GM21576 (cell line): ENCODE data around the gene DAB1.

Source experiments
- ATAC-seq: cut with Tn5 transposase; IDR thresholded peaks from one replicate; pipeline ENCODE4 v1.9.1; 2021; ENCODE audit warnings: mild to moderate bottlenecking, moderate library complexity; ENCODE audit not compliant: unreplicated experiment

The DAB1 gene

DNA sequence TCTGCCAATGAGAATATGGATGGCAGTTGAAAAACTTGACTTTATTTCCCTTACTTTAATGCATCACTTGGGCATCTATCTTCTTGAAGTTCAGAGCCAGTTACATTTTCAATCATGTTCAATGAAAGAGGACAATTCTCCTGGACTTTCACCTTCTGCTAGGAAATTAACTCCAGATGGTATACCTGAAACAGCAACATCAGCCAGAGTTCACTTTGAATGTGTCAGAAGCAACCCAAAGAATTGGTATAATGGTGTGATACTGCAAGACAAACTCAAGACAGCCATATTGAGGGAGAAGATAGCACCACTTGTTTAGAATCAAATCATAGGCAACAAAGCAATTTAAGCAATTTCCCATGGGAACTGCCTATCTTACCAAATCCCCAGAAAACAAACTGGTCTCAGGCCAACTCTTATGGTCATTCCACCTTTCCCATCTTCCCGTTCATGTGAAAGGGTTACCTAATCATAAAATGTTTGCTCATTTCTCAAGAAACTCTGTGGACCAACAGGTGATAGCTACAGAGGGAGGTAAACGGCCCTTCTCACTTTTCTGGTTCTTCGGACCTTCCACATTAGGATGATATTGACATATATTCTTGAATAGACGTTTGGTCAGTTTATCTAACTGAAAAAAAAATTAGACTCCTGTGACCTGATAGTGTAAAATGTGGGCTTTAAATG is 428.3 kb downstream of the DAB1 start:
- no peak for ATAC-seq

DNA sequence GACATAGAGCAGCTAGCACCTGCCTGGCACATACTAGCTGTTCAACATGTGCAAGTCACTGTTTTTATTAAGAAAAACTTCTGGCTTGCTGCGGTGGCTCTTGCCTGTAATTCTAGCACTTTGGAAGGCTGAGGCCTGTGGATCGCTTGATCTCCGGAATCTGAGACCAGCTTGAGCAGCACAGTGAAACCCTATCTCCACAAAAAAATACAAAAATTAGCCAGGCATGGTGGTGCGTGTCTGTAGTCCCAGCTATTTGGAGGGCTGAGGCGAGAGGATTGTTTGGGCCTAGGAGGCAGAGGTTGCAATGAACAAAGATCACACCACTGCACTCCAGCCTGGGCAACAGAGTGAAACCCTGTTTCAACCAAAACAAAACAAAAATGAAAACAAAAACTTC is 430.4 kb downstream of the DAB1 start:
- no peak for ATAC-seq

DNA sequence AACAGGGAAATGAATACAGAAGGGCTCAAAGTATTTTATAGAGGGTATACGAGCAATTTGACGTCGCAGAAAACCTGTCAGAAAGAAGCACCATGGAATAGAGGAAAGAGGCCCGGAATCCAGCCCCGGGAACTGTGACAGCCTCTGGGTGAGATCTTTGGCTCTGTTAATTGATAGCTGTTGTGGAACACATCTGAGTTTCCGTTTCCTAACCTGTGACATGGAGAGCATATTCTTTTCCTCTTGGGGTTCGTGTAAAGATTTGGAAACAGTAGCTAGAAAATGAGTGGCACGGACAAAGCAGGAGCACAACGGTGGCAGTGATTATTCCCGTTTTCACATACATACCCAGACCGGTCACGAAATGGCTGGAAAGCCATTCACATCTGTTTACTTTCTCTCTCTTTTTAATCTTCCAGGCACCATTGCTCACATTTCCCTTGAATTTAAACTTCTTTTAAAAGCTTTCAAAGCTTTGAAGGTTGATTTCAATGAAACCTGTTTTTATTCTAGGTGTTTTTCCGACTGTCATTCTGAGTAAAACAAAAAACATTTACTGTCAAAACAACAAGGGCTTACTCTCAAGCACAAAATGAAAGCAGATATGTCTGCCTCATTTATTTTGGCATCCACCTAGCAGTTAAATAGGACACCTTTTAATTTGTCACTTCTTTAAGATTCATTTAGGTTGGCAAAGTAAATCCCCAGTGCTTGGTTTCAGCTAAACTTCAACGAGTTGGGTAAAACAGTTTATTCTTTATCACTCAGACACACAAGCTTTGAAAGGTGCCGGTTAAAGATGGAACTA is 431.3 kb downstream of the DAB1 start:
- ATAC-seq, result no peak

DNA sequence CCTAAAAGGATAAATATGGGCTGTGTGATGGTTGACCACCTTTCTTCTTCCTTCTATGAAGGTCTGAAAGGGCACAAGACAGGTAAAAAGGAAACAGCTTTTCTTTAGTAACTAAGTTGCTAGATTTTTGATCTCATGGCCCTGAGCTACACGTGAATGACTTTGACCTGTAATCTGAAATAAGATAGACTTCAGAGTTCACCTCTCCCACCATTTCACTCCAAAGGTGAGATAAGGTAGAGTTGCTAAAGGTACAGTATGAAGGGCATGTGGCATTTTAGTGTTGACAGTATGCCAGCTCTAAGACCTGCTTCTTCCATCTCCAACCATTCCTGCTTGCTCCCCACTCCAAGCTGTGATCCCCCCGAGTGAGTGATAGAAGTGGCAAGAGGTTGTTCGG is 432.3 kb downstream of the DAB1 start:
- no peak for ATAC-seq

DNA sequence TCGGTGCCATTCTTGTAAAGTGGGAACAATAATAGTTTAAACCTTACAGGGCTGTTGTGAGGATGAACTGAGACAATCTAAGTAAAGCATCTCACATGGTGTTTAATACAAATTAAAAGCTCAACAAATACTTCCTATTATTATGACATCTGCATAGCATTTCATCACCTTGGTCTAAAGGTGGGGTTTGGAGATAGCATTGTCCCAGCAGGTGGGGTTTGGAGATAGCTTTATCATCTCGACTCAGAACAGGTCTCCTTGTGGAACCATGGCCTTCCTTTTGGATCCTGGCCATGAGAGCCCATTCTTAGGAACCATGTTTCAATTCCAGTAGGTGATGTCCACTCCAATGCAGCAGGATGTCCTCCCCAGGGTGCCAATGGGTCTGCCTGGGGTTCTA is 437.5 kb downstream of the DAB1 start:
- ATAC-seq, result no peak

DNA sequence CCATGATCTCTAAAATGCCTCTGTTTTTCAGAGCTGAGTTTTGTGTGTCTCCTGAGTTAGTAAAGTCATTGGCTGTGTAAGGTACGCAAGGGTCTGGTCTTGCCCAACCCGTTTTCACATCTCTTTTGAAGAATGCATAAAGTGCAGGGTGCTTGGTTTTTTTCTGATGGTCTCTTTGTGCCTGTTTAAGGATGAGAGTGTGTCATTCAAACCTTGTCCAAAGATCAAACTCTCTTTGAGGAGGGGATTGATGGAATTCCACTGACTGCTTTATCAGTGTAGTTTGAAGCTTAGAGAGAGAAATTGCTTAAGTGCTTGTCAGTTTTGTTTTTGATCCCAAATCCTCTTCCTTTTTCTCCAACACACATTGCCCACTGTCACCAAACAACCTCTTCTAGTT is 438.0 kb downstream of the DAB1 start:
- no peak for ATAC-seq

DNA sequence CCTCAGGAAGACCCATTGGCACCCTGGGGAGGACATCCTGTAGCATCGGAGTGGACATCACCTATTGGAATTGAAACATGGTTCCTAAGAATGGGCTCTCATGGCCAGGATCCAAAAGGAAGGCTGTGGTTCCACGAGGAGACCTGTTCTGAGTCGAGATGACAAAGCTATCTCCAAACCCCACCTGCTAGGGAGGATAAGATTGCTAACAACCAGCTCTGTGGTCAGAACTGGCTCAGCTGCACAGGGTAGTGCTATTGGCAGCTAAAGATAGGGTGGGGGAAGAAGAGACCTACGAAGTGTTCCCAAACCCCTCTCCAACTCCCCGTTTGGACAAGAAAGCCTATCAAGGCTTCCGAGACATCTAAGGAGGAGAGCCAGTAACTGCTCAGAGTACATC is 440.4 kb downstream of the DAB1 start:
- no peak for ATAC-seq

DNA sequence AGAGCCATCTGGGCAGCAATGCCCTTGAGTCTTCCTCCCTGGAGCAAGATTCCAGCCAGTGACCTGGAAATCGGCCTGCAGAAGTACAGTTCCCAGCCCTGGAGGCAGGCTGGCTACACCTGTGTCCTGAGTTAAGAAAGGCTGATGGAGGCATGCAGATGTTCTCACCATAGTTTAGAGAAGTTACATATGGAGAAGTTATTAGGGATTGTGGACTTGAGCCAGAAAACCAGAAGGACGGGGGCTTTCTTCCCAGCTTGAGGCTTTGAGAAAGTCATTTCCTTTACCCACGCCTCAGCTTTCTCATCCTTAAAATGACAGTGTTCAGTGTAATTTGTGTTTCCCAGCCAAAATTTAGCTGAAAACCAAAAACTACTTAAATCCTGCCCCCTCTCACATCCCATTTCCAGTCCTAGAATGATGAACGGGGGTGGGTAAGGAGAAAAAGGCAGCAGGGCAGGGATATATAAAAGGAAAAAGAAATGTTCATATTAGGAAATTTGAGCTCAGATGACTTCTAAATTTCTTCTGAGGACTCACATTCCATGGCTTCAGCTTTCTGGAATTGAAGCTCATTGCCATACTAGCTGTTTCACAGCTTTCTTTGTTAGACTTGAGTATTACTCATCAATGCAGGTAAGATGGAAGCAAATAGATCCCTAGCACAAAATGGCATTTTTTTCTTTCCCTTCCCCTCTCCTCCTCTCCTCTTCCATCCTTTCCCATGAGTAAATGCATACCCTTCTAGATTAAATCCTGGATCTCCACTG is 443.7 kb downstream of the DAB1 start:
- no peak for ATAC-seq

DNA sequence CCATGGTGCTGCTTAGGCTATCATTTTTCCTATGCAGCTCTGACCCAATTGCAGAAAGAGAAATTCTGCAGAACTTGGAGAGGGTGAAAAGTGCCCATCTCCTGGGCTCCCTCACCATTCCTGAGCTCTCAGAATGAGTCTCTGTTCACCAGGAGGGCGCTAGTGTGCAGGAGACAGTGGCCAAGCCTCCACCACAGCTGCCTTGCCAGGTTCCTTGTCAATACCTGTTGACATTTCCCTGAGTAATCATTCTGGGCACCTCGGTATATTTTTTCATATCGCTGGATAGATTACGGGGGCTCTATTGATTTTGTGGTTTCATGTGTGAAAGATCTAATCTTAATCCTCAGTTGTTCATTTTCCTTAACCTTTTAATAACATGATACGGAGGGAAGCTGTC is 445.0 kb downstream of the DAB1 start:
- ATAC-seq, result no peak

DNA sequence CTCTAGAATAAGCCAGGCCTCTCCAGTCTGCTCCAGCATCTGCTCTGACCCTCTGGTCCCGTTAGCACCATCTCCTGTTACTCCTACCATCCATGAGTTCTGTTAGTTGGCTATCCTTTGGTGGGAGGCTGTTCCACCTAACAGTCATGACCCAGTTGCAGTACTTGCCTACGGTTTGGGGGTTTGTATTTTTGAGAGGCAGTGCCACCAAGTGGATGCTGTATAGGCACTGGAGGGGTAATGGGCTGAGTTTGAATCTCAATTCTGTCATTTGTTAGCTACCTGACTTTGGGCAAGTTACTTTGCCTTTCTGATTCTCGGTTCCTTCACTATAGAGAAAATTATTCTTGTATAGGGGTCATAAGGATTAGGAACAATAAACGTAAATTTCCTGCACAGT is 445.9 kb downstream of the DAB1 start:
- no peak for ATAC-seq

DNA sequence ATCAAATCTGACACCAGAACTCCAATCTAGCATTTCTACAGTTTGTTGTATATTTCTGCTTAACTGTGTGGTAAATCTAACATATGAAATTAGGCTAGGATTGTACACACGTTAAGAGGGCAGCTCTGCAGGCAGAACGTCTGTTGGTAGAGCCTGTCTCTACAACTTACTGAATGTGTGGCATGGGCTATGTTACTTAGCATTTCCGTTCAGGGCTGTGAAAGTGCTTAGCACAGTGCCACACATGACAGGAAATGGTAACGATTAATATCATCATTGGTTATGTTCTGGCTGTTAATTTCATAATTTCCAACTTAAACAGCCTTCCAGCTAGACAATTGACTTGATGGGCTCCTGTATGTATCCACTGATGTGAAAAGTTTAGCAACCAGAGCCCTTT is 448.4 kb downstream of the DAB1 start:
- ATAC-seq, result no peak

DNA sequence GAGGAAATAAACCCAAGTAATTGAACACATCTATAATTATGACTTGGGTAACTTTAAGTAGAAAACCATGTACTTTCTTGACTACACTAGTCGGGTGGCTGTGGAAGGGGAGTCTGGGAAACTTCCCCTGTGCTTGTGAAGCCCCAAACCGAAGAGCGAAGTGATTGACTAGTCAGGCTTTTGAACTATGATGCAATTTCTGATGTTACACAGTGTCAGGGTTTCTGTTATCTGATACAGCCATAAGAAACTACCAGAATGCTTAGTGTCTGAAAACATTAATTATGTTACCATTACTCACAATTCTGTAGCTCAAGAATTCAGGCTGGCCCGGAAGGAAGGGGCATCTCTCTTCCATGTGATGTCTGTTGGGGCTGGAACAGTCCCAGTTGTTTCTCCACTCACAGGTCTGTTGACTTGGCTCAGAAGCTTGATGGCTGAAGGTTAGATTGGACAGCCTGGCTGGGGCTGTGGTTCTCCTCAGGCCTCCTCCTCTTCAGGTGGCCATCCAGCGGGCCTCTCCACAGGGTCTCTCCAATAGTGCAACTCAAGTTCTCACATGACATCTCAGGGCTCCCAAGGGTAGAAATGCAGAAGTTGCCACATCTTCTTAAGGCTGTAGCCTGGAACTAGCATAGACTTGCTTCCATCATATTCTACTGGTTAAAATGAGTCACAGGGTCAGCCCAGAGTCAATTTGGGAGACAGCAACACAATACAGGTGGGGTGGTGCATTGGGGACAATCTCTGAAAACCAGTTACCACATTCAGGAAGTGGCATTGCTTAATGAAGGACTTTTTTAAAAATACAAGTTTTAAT is 449.7 kb downstream of the DAB1 start:
- ATAC-seq, result no peak

DNA sequence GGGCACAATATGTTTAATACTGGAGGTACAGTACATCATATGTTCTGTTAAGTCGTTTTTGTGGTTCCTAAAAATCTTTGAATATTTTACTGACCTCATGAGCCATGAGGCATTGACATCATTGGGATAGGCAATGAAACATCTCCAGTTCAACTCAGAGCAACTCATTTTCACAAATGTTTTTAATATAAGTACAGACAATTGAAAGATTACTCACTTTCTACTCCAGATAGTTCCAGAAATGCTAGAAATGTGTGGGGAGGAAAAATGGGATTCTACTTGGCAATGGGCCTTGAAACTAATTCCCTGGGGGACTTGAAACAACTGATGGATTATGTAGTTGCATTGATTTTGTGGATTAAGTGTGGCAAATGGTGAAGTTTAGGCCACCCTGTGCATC is 450.9 kb downstream of the DAB1 start:
- ATAC-seq, result no peak

DNA sequence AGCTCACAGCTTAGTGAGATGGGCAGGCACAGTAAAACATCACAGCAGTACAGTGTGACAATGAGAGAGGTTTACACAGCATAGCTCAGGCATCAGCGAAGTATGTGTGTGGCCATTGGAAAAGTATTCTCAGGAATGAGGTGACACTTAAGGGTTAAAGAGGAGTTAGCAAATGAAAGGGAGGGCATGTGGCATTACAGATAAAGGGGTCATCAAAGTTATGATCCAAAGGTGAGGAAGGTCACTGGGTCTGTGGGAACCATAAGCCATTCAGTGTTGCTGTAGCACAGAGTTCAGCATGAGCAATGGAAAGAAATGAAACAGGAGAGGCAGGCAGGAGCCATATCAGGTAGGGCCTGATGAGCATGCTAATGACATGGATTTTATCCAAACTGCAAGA is 453.6 kb downstream of the DAB1 start:
- ATAC-seq, result no peak

DNA sequence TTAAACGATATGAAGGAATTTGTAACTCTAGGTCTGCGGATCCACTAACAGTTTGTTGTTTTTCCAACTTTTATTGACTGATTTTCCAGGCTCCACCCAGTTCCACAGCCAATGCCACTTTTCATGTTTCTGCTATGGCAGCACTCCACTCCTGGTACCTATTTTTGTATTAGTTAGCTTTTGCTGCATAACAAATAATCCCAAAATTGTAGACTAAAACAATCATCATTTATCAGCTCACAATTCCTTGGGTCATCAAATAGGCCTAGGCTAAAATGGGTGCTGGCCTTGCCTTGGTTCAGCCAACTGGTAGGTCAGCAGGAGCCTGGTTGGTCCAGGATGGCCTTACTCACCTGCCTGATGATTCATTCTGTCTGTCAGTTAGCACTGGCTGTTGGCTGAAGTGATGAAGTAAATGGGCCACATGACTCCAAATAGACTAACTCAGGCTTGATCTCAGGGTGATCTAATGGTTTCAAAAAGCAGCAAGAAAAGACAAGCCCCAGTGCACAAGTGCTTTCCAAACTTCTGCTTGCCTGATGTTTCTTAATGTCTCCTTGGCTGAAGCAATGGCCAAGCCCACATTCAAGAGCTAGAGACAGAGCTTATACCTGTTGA is 454.9 kb downstream of the DAB1 start:
- no peak for ATAC-seq

DNA sequence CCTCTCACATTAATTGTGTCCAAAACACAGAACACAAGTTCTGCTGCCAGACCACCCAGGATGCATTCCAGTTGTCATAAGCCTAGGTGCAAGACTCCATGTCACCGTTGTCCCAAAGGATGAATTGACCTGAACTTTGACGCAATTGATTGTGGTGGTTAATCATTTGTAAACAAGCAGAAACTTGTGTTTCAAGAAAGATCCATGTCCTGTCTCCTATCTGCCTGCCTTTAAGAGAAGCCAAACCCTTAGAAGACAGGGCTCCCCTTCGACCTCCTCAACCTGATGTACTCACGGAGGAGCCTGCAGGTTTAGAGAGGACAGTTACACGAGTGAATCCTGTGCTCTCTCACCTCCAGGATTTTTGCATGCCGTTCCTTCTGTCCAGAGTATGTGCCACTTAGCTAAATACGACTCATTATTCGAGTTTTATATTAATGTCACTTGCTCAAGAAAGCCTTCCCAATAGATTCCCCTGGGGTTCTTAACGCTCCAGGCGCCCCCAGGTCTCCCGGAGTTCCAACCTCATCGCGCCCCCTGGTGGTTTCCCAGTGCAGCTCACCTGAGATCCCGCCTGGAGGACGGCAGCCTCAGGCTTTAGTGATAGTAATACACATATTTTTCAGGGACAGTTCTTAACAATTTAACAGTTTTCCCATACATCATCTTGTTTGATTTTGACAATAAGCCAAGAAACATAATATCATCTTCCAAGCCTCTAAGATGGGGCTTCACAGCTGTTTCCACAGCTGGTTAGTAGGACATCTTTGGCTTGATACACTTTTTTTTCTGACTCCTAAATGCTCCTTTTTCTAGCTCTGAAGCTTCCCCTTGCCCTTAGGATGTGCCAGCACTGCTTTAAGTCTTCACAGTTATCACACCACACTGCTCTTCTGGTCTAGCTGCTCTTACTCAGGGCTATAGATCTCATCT is 455.7 kb downstream of the DAB1 start:
- ATAC-seq, result no peak

DNA sequence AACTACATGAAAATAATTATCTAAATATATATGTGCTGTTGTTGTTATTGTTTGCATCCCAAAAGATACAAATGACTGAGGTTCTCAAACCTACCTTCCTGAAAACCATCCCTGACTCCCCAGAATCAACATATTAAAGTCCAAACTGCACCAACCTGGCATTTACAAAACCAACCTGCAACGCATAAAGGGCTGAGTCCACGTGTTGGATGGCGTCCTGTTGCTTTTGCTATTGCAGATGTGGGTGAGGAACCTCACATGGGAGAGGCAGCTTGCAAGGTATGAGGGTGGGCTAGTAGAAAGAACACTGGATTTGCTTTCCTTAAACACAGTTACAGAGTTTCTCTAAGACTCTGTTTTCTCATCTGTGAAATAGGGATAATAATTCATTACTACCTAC is 456.5 kb downstream of the DAB1 start:
- no peak for ATAC-seq

DNA sequence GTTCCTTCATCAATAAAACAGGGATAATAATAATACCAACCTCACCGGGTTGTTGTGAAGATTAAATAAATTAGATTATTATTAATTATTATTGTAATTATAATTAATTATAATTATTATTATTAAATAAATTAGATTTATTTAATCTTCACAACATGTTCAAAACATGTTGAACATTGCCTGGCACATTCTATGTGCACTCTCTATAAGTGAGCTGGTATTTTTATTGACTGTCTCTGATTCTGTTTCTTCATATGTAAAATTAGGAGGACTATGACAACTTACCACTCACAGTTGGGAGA is 457.2 kb downstream of the DAB1 start:
- ATAC-seq, result no peak

DNA sequence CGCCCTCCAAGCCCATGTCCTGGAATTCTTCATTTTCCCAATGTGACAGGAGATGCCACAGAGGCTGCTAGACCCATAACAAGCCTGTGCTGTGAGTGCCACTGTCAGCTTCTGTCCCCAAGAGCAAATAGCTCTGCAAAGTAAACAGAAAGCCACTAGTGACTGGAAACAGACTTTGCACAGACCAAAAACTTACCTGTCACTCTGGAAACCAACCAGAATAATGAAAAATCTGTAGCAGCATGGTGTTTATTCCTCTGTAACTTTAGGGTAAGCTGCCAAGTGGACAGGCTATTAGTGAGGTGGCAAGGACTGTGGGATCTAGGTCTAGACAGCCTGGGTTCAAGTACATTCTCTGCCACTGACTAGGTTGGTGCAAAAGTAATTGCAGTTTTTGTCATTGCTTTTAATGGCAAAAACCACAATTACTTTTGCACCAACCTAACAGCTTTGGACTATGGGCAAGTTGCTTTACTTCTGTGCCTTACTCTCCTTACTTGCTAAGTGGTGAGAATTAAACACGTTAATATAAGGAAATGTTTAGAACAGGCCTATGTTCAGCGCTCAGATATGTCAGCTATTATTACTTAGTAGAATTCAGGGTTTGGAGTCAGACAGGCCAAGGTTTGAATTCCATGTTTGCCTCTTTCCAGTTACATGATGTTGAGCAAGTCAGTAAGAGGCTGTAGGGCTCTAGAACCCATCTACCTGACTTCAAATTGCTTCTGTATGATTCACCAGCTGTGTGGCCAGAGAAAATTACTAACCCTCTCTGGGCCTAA is 457.8 kb downstream of the DAB1 start, which contains the start of gene C8B:
Gene C8B (minus strand): TSS at position 100 of the 782 bp plus-strand sequence. CDS start 67 bp downstream, at position 33.
- ATAC-seq, result no peak
